GM19463 (cell line): ENCODE data around the gene TUBA8.
A peak's percentile ranks its signal among the peaks of the same experiment; 100 is the strongest.
"Not testable (repeated sequence)": the region's sequence is repeated elsewhere in the genome, so short reads cannot be mapped to it uniquely, and the experiment has no call there.

ENCODE experiments used
- ATAC-seq: cut with Tn5 transposase; IDR thresholded peaks from one replicate; pipeline ENCODE4 v1.9.1; 2021; ENCODE audit warnings: mild to moderate bottlenecking, moderate library complexity; ENCODE audit not compliant: unreplicated experiment

The TUBA8 gene

GRCh38 chr22:18123476-18124025 is 12.9 kb downstream of the TUBA8 start:
- not testable (repeated sequence) for ATAC-seq

- ATAC-seq = no peak
Measured at GRCh38 chr22:18126606-18127005, 16.0 kb downstream of the TUBA8 start.

DNA sequence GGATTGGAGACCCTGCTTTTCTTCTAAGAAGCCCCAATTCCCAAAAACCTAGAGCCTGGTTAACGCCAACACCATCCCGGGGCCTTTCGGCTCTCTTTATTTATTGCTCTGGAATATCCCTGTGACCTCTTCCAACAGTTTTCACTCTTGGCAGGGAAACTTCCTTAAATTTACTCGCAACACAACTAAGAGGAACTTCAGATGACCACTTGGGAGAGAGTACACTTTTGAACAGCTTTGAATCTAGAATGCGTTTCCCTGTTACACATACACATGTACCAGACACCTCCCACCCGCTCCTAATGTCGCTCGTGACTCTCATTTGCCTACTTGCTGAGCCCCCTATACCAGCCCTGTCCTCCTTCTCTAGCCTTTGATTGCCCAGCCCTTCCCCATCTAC is 19.4 kb downstream of the TUBA8 start:
- ATAC-seq = no peak

- no peak for ATAC-seq
Measured at GRCh38 chr22:18130699-18131429, 20.3 kb downstream of the TUBA8 start.

GRCh38 chr22:18133452-18133851 is 22.8 kb downstream of the TUBA8 start:
- no peak for ATAC-seq

- ATAC-seq = no peak
Measured at GRCh38 chr22:18136563-18137320, 26.1 kb downstream of the TUBA8 start.

GRCh38 chr22:18141004-18141403 is 30.4 kb downstream of the TUBA8 start:
- ATAC-seq = not testable (repeated sequence)

GRCh38 chr22:18144105-18144504 is 33.5 kb downstream of the TUBA8 start:
- ATAC-seq = no peak

GRCh38 chr22:18145676-18146388 is 35.2 kb downstream of the TUBA8 start:
- no peak for ATAC-seq

DNA sequence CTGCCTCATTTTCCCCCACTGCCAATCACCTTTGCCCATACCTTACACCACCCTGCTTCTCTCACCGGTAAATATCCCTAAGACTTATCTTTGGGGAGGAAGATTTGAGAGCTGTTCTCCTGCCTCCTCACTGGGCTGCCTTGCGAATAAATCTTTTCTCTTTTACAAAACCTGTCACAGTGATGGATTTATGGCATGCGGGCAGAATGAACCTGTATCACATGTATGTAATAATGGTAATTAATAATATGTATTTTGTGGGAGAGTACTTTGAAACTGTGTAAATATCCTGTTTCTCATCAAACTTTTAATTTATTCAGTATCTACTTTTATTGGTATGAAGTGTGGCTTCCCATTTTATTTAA is 35.8 kb downstream of the TUBA8 start:
- no peak for ATAC-seq

- ATAC-seq = no peak
Measured at GRCh38 chr22:18147791-18148190, 37.2 kb downstream of the TUBA8 start.

DNA sequence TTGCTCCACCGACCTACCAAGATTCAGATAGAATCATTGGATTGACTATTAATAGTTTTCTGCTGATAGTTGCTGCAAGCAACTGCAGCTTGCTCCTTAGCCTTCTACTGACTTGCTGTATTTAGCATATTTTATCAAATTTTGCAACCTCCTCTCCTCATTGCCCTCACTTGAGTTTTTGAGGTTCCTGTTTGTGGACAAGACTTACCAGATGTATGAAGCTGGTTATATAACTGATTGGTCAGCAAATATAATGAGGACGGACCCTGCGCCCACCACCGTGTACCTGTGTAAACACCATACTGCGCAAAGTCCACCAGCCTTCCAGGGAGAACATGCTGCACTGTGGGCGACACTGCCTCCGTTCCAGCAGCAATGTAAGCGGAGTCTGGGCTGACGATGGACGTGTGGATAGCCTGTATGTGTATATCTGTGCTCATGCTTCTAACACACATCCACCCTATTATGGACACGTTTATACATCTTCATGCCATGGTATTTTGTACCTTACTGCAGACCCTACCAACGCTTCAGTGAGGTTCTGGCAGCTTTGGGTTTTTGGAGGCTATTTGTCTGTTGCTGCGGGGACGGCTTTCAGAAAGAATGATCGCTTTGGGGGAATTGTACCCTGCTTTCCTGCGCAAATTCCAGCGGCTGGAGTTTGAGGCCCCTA is 37.8 kb downstream of the TUBA8 start:
- no peak for ATAC-seq

DNA sequence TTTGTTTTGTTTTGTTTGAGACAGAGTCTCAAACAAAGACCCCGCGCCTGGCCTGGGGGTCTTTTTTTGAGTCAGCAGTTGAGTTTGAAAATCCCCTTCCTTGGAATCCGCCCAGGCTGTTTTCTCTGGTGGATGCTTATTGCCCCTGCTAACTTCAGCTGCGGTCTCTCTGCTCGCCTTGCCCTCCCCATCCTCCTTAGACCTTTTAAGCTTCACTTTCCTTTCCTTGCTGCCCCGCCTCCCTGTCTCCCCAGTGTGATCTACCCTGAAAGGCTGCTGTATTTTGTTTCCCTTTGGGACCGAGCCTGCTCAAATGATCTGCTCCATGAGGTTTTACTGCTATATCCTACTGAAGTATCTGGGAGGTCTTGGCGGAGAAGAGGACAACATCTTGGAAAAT is 41.9 kb downstream of the TUBA8 start:
- ATAC-seq = peak; percentile 38

DNA sequence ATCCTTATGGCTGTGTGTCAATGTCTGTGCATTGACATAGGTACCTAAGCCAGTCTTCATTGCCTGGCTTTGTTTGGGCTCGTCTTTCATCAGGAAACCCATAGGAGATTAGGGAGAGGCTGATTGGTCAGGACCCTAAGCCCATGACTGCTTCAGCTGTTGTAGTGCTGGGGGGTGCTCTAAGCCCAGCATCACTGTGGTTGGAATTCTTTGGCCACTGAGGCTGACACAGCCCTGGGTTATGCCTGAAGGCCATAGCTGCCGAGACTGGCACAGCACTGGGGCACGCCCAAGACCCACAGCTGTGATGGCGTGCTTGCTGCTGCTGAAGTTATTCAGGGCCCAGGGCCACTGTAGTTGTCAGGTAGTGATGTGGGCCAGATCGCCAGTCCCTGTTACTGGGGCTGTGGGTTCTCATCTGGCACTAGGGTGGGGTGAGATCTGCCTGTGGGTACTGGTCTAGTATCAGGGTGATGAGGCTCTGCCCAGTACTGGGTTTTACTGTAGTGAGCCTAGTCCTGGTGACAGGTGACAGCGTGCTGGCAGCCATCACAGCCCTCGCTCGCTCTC is 44.3 kb downstream of the TUBA8 start:
- ATAC-seq = no peak

GRCh38 chr22:18155546-18155945 is 44.9 kb downstream of the TUBA8 start:
- not testable (repeated sequence) for ATAC-seq

GRCh38 chr22:18156878-18157713 is 46.5 kb downstream of the TUBA8 start:
- ATAC-seq = no peak

DNA sequence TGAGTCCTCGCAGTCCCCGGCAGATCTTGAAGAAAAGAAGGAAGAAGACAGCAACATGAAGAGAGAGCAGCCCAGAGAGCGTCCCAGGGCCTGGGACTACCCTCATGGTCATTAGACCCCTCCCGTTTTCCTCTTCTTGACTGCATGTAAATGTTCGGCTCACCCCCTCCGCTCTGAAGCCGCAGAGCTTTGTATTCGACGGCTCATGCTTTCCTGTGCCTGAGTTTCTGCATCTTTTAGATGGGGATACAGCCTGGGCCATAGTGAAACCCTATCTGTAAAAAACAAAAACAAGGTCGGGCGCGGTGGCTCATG is 47.1 kb downstream of the TUBA8 start:
- ATAC-seq = no peak

- ATAC-seq = not testable (repeated sequence)
Measured at GRCh38 chr22:18160641-18161040, 50.0 kb downstream of the TUBA8 start.

- ATAC-seq = peak; percentile 70
Measured at GRCh38 chr22:18163843-18164242, 53.2 kb downstream of the TUBA8 start.

- ATAC-seq = not testable (repeated sequence)
Measured at GRCh38 chr22:18164584-18164983, 54.0 kb downstream of the TUBA8 start.
